Stimulated activated CD4-positive, alpha-beta T cell treated with anti-CD3 and anti-CD28 coated beads, Interleukin-4, amount 100 ng/mL, for 1 hour (primary cell): ENCODE data around the gene BBOX1.

Experiments used
- DNase-seq: peaks from one replicate; pipeline ENCODE4 v3.0.0-alpha.2; 2020

BBOX1 gene

DNA sequence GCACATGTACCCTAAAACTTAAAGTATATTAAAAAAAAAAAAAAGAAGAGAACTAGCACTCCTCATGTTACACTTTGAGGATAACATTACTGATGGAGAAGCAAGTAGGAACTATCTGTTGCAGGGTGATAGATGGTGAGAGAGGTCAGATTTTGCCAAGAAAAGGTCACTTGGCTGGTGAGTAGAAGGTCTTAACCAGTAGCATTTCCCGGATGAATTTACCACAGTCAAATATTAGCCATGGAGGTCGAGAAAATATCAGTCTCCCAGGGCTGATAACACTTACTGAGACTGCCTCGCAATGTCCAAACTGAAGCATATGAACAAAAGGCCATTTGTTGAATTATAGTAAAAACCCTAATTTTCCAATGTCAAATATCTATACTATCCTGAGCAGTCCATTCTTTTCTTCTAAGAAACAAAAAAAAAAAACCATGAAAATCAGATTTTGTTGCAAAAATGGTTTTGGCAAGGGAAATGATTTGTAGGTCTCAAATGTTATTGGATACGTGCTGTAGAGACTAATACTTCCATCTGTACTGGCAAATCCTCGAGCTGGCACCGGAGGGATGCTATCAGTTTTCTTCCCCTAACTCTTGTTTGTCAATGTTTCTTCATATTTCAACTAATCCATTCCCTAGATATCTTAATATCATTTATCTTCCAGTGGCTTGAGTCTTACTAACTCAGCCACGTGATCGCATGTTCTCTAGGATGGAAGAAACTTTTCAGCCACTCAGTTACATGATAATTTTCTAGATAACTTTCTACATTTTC is 14.5 kb upstream of the BBOX1 start:
- no peak for DNase-seq

DNA sequence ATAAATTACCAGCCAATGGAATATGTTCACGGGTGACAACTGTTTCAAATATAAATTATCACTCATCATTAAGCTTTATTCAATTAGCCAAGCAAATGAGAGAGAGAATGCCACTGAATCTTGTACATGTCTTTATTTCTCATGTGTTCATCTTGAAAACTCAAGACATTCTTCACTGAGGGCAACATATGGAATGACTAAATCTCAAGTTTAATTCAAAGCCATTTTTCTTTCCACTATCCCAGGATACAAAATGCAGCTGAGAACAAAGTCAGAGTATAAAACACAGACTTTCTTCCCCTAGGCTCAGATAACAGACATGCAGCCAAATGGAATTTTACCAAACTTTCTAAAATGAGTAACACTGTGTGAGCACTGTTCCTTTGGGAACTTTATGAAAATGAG is 12.1 kb upstream of the BBOX1 start:
- no peak for DNase-seq

DNA sequence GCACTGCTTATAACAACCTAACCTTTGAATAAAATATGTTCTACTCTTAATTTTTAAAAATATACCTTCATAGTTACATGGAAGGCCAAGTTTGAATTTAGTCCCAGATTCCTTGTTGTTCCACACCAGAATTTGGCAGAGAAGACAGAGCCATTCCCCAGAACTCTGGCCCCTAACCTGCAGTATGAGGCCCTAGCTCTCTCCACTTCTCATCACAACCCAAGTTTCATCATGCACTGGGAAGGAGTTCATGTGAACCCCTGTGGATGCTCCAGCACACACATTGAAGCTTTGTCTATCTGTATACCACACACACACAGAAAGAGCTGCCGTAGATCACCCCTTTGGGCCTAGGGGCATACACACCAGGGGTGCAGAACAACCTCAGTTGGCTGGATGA is 10.6 kb upstream of the BBOX1 start:
- DNase-seq = no peak

DNA sequence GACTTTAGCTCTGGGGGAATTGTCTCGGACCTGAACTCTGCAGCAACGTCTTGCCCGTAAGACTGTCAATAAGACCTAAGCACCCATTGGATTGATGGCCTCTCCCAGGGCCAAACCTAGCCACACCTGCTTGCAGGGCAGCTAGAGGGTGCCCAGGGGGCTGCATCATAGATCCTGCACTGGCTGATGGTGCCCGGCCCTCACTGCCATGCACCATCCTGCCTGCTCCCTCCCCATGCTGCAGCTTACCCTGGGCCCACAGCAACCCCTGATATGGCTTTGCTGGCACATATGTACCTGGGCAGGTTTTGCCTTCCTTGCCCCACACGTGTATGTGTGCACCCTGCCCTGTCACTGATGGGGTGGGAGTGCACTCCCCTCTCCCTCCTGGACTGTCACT is 8.9 kb upstream of the BBOX1 start:
- DNase-seq = no peak

DNA sequence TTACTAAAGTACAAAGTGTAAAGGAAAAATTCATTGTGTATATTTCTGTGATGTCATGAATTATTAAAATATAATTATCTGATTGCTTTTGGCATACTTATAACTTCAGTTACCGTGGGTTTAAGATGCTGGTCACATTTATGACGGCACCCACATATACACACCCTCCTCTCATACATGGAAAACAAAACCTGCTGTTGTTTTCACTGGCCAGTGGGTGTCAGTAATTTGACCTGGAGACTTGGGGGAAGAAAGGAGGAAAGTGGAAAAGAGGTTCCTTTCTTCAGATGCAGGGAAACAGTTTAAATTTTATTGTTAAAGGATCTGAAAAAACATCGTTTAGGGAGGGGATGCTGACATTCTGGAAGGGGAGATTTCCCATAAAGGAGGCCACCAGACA is 742 bp upstream of the BBOX1 start:
- no peak for DNase-seq

DNA sequence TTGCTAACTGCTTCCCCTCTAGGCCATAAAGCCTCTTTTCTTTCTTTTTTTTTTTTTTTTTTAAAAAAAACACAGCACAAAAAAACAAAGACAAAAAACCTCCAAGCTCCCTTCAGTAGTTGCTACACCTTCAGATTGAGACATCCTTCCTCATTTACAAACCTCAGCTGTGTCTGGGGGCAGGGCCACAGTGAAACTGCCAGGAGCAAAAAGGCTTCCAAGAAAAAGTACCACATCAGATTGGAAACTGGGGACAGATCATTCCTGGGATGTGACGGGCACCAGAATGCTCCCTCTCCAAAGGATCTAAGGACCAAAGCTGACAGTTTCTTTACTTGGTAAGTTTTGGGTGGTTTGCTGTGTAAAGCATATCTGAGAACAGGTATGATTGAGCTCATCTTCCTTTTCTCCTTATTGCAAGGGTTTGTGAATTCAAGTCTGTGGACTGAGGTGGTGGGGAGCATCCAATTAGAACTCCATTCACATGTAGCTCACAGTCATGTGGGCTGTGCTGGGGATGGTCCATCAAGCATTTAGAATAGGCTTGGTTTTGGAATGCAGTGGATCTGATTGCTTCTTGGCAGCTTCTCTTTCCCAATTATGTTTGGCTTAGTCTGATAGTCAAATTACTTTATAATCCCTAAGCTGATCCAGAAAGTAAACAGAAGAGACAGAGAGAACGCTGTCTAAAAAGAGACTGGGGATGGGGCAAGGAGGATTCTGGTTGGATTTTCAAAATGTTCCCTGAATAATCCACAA is 705 bp downstream of the BBOX1 start:
- DNase-seq = no peak

DNA sequence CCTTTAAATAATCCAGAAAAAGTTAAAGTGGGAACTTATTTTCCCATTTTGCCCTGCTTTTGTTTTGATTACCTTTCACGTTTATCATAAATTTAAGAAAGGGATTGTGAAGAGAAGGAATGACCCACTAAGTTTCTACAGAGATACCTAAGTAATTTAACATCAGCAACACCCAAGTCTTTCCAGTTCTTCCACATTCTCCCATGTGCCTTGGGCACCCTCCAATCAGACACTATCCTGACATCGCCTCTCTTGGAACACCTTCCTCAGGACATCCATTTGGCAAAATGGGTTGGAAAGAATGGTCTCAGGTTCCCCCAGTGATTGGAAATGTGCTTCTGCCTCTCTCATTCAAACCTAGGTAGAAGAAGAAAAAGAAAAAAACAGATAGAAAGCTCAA is 6.3 kb downstream of the BBOX1 start:
- DNase-seq = no peak

DNA sequence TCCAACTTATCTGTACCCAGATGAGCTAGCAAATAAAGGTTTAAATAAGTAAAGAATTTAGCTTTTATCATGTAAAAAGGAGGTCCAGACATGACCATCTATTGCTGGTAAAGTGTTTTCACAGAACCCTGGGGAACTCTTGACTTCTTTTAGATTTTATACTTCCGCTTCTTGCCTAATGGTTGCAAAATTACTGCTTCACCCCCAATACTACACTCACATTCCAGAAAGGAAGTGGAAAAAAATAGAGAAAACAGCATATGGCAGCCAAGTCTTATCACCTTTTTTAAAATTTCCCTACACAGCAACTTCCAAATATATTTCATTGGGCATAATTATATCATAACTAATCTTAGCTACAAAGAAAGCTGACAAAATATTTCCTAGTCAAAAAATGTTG is 12.1 kb downstream of the BBOX1 start:
- no peak for DNase-seq

DNA sequence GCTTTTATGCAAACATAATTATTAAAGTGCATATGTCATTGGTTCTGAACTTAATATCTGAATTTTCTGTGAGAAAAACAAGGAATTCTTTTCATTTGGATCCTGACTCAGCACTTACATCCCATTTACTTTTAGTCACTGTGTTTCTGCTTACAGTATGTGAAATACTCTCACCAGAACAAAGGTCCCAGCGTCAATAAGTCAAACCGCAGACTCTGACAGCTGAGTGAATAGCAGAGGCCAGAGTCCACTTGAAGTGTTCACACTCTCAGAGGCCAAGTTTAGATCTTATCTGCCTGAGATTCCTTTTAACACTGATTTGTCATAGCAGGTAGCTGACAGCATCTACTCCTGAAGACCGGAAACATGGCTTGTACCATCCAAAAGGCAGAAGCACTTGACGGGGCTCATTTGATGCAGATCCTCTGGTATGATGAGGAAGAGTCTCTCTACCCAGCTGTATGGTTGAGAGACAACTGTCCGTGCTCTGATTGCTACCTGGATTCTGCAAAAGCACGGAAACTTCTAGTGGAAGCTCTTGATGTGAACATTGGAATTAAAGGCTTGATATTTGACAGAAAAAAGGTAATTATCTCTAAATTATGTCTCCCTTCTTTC is 14.6 kb downstream of the BBOX1 start:
- no peak for DNase-seq

DNA sequence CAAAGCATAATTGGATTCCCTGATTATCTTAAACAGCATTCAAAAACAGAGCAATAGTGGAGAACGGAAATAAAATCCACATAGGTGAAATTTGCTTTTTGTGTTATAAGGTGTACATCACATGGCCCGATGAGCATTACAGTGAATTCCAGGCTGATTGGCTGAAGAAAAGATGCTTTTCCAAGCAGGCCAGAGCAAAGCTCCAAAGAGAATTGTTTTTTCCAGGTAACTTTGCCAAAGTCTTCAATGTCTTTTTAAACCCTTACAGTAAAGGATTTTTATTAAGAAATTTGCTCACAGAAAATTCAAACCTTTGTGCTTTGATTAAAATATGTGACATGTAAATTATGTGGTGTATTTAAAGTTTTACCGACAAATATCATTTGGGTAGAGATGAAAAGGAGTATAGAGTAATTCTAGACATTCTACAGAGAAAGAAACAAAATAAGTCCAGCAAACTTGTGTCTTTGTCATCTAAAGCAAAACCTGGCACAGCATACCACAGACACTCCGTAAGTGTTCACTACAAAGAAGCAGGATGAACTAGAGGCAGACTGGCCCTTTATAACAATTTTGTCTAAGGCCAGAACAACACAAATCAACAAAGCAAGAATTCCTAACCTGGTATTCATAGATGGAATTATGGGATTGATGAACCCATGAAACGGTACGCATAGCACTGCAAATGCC is 16.6 kb downstream of the BBOX1 start:
- DNase-seq = no peak

DNA sequence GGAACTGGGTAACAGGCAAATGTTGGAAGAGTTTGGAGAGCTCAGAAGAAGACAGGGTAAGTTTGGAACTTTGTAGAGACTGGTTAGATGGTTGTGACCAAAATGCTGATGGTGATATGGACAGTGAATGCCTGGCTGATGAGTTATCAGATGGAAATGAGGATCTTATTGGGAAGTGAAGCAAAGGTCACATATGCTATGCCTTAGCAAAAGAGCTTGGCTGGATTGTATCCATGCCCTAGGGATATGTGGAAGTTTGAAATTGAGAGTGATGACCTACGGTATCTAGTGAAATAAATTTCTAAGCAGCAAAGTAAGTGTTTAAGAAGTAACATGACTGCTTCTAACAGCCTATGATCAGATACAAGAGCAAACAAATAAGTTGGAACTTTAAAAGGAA is 17.8 kb downstream of the BBOX1 start:
- DNase-seq = no peak

DNA sequence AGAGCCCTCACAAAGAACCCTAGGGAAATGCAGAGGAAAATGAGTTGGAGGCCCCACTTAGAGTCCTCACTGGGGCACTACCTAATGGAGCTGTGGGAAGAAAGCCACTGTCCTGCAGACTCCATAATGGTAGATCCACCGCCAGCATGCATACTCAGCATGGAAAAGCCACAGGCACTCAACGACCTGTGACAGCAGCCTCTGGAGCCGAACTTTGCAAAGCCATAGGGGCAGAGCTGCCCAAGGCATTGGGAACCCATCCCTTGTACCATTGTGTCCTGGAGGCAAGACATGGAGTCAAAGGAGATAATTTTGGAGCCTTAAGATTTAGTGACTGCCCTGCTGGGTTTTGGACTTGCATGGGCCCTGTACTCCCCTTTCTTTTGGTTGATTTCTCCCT is 18.8 kb downstream of the BBOX1 start:
- DNase-seq = no peak

DNA sequence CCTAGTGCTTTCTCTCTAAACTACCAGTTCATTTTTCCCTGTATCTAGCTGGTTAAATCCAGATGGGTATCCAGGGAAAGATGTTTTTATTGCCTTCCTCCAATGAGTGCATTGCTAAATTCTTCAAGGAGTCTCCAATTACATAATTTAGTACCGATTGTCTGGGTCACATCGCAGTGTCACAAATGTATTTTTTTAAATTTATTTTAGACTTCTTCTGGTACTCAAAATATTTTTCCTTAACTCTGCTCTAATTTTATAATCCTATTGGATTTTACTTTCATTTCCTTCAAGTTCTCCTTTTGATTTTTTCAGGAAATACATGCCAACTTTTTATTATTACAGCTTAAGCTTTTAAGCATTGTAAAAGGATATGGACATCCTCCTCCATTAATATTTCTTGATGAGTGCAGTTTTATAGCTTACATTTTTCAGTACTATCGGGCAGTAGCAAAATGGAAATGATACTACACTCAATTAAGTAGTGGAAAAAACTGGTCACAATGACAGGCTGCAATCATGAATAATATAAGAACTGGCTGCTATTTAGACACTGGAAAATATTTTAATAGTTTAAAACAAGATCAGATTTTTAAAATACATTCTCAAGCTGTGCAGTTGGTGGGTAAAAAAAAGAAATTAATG is 20.3 kb downstream of the BBOX1 start:
- no peak for DNase-seq

DNA sequence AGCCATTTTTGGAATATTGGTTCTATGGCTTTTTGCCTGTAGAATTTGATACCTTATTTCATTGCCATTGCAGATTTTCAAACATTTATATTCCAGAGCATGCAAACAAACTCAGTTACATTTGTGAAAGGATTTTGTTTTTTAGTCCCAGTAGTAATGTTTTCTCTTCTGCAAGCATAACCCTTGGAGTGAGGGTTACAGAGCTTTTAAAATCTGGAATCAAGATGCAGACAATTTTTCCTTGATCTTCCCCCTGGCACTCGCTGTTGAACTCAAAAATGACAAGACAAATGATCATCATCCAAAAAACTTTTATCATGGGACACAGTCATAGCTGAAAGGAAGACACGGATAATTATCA is 20.8 kb downstream of the BBOX1 start:
- DNase-seq = no peak

DNA sequence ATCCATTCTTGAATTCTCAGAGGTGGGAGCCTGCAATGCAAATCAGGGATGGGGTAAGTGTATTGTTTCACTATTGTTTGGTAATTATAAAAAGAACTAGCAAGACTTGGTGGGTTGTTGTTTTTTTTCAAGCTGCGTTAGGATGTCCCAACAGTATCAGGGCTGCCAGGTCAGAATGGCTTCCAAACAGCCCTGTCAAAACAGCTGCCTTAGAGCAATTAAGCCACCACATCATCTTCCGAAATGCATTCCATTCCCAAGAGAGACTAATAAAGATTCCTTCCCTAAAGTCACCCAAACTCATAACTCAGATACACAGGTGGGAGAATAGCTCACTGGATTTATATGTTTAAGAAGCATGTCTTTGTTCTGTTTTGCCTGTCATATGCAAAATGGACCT is 23.5 kb downstream of the BBOX1 start:
- DNase-seq = no peak

DNA sequence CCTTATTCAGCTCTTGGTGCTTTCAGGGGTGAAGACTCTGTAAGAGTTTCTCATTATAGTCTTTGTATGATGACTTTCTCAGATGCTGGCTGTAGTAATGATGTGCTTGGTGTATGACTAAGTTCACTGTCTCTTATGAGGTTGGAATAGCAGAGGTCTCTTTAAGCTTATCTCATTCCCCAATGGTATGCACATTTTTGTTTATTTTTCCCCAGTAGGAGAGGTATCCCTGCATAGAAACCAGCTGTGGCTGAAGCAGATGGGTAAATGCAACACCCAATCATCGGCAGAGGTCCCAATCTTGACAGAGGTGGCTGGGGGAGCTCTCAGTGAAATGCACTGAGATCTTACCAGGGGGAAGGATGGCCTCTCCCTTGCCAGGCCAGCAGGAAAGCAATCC is 34.6 kb downstream of the BBOX1 start:
- DNase-seq = no peak

DNA sequence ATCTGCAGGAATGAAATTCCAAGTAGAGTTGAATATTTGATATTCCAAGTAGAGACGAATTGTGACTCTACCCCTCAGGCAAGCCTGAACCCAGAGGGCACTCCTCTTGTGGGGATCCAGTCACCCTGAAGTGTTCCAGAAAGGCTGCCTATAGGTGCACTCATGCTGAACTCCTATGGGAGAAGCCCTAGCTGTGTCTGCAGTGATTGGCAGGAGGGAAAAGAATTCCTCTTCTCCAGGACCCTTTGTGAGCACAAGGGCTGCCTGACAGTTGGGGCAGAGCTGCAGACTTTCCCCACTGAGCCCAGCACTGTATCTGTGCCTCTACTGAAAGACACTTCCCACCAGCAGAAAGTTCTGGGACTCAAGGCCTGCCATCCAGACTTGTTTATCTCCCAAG is 35.0 kb downstream of the BBOX1 start:
- DNase-seq = no peak

DNA sequence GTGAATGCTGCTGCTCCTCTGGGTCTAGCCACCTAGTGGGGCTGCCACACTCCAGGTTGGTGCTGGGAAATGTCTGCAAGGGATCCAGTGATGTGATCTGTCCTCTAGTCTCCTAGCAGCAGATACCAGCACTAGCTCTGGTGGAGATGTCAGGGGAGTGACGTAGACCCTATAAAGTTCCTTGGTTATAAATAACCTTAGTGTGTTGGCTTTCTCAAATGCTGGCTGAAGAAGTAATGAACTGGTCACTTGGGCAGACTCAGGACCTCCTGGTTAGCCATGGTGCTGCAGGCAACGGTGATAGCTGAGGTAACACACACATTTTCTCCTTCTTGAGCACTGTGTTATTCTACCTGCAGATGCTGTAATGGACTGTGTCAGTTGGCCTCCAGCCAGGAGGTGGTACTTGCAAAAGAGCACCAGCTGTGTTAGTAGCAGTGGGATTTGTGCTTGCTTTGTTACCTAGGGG is 35.5 kb downstream of the BBOX1 start:
- DNase-seq = no peak

DNA sequence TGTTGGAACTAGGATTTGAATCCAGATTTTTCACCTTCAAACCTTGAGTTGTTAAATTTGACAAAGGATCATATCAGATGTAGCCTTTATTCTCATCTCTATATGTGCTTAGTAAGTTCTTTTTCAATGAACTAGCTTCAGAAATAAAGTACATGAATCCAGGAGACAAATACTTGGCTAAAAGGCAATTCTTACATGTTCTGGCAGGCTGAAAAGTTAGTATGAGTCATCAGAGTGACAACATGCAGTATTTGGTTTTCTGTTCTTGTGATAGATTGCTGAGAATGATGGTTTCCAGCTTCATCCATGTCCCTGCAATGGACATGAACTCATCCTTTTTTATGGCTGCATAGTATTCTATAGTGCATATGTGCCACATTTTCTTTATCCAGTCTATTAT is 40.4 kb downstream of the BBOX1 start:
- no peak for DNase-seq

DNA sequence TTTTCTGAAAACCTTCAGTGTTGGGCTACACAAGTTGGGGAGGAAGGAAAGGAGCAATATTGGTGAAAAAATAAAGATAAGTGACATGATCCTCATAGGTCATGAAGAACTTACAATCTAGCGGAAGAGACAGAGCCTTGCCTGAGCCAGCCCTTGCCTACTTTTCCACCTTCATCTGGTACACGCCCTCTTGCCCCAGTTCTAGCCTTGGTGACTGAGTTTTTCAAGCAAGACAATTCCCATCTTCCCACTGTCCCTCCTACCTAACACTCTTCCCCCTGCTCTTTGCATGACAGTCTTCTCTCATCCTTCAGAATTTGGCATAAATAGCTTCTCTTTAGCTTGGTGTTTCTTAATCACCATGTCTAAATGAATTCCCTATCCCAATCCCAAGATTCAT is 42.6 kb downstream of the BBOX1 start:
- DNase-seq = no peak

DNA sequence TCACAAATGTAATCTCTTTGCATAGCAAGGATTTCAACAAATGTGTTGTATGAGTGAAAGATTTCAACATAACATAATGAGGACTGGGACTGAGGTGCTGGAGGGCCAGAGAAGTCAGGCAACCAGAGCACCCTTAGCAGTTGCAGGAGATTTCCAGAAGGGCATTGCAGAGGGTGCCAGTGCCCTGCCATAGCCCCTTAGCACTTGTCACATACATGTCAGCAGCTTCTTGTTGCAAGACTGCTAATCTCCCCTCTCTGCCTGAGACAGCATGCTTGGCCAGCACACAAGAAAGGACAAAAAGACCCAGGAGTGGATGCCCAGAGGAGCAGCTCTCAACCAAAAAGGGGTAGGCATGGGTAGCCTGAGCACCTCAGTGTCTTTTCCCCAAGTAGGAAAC is 43.2 kb downstream of the BBOX1 start:
- no peak for DNase-seq

DNA sequence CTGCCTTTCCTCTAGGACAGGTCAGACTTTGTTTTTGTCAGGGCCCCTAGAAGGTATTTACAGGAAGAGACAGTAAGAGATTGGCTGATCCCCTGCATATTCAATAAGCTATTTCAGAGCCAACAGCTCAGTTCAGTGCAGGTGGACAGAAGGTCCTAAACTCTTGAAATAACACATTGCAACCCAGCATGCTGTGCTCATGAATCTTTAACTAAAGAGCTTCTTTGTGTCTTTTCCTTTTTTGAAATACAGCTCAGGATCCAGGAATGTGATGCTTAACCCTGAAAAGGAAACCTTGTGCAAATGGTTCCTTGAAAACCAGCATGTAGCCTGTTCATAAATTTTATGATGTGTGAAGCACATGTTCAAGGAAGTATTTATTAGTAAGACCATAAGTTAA is 43.9 kb downstream of the BBOX1 start:
- no peak for DNase-seq

DNA sequence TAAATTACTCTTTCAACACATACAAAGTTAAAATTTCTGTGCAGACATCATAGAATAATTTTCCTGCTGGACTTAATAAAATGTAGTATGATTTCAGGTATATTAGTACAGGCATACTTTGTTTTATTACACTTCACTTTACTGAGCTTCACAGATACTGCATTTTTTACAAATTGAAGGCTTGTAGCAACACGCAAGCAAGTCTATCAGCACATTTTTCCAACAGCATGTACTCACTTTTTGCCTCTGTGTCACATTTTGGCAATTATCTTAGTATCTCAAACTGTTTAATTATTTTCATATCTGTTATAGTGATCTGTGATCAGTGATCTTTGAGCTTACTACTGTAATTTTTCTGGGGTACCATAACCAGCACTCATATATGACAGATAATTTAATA is 44.5 kb downstream of the BBOX1 start:
- DNase-seq = no peak
